Stimulated activated CD8-positive, alpha-beta memory T cell treated with anti-CD3 and anti-CD28 coated beads, Interleukin-7, amount 100 ng/mL, for 48 hours (primary cell): ENCODE measurements around the gene MCF2.
"Not testable (repeated sequence)": the region's sequence is repeated elsewhere in the genome, so short reads cannot be mapped to it uniquely, and the experiment has no call there.

Experiments
- DNase-seq, 2 donors: peaks; one replicate each; pipeline ENCODE4 v3.0.0-alpha.2; 2020; ENCODE audit warnings: low read depth in 1 of 2; ENCODE audit errors: extremely low read depth in 1 of 2

Gene MCF2, protein sequence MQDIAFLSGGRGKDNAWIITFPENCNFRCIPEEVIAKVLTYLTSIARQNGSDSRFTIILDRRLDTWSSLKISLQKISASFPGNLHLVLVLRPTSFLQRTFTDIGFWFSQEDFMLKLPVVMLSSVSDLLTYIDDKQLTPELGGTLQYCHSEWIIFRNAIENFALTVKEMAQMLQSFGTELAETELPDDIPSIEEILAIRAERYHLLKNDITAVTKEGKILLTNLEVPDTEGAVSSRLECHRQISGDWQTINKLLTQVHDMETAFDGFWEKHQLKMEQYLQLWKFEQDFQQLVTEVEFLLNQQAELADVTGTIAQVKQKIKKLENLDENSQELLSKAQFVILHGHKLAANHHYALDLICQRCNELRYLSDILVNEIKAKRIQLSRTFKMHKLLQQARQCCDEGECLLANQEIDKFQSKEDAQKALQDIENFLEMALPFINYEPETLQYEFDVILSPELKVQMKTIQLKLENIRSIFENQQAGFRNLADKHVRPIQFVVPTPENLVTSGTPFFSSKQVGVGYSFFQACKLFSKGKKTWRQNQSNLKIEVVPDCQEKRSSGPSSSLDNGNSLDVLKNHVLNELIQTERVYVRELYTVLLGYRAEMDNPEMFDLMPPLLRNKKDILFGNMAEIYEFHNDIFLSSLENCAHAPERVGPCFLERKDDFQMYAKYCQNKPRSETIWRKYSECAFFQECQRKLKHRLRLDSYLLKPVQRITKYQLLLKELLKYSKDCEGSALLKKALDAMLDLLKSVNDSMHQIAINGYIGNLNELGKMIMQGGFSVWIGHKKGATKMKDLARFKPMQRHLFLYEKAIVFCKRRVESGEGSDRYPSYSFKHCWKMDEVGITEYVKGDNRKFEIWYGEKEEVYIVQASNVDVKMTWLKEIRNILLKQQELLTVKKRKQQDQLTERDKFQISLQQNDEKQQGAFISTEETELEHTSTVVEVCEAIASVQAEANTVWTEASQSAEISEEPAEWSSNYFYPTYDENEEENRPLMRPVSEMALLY

DNA sequence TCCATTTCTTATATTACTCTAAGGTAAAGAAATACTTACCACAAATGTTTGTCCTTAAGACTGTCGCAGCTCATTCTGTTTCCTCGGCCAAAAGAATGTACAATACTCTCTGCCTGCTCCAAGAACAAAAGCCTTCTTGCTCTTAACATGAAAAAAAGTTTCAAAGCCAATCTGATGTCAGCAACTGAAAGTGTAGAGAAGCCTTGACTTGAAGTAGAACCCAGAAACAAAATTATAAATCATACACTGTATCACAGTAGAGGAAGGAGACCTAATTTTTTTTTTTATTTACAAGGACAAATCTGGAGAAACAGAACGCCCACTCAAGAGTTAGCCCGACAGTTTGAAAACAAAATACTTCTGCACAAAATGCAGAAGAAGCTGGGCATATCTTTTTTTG lies at the start of gene MCF2:
Gene MCF2 (minus strand): TSS at position 101 of the 400 bp plus-strand sequence. CDS start 56,423 bp downstream, outside the sequence.
- DNase-seq, result no peak

DNA sequence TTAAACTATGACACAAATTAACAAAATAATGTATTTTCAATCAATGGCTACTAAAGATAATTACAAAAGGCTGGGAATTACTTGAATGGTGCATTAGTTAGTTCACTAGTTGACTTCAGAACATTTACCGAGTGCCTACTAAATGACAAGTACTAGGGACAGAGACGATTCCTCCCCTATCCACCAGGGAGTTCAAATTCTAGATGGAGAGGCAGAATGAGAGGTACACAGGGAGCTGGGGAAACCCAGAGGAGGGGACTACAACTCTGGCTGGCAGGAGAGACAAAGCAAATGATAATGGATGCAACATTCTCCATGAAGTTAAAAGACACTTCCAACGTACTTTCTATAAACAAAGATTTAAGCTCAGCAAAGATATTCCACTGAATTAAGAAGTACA lies 43.1 kb upstream of the MCF2 start:
- no peak for DNase-seq

DNA sequence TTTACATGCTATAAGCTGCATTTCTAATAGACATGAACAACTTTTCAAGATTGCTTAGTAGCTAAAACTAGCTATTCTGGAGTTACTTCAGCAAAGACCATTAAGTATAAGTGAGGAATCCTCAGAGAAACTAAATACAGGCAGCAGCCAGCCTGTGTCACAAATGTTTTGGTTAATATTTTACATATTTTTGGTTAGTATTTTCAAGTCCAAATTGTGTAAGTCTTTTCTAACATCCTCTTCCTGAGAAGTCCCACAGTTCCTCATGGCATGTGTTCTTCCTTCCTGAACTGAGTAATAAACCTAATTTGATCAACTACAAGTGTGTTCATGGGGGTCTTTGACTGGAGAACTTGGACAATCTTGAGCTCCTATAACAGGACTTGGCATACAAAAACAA lies 42.4 kb upstream of the MCF2 start:
- no peak for DNase-seq

DNA sequence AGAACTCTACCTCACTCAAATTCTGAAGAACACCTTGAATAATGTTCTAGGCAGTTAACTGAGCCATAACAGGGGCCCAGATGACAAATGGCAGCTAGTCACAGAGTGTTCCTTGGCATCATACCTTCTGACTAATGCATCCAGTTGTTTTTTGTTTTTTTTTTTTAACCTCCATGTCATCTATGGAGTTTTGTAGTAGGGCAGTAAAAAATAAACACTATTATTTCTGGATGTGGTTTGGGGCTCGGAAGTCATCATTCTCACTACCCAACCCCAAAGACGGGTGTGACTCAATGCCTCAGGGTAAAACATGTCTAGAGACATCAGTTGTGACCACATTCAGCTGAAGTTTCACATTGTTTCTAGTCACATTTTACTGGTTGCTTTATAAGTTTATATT lies 31.2 kb upstream of the MCF2 start:
- peak in 1 of 2 donors; percentile 15 for DNase-seq

DNA sequence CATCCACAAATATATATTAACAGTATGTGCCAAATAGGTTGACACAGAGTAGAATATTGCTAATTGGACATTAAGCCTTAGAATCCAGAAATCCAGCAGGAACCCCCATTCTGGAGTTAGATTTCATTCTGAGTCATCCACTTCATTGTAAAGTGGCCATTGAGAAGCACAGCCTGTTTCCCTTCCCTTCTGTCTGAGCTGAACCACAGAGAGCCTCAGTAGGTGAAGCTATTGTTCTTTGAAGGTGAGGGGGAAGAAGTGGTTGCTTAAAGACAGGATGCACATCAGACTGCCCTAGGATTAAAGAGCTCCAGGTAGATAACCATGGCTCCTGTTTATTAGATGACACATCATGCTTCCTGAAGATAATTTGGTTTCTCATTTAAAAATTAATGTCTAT lies 30.6 kb upstream of the MCF2 start:
- DNase-seq, result no peak

DNA sequence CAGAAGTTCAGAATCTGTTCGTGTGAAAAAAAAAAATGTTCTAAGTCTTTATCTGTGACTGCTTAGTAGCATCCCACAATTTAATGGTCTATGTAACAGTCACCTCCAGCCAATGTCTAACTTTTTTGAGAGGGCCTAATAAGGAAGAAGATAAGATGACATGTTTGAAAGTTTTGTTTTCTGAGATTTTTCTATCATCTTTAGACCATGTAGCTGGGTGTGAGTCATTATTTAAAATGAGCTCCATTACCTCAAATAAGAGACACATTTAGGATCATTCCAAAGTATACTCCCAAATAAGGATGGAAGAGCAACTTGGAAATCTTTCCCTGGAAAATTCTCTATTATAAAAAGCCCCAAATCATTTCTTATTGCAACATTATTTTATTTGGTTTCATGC lies 28.2 kb upstream of the MCF2 start:
- DNase-seq, result no peak

DNA sequence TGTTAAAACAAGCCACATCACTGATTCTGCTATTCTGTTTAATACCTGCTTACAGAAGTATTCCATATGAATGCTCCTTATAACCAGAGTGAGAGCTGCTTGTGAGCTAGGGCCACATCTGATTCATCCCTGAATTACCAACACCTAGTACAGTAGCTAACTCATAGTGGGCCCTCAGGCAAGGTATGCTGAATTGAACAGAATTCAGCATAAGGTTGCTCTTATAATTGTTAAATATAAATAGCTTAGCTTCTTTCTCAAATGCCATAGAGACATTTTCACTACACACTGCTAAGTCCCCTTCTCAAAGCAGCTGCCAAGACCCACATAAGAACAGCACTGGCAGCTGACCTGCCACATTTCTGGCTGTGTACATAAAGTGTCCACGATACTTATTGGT lies 27.0 kb upstream of the MCF2 start:
- DNase-seq, result no peak

DNA sequence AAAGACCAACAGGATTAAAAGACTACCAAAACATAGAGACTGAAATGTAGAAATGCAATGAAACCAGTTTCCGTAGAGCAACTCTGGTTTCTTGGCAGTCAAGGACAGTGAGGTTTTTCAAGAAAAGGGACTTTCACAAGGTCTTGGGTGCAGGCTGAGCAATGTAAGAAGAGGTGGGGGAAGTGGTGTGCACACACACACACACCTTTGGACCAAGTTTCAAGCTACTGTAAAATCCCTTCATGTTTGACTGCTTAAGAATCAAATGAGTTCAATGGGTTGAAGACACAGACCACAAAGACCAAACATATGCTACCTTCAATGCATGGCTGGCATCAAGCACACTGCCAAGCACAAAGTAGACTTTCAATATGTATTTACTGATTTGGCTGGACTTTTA lies 17.8 kb upstream of the MCF2 start:
- DNase-seq, result no peak

DNA sequence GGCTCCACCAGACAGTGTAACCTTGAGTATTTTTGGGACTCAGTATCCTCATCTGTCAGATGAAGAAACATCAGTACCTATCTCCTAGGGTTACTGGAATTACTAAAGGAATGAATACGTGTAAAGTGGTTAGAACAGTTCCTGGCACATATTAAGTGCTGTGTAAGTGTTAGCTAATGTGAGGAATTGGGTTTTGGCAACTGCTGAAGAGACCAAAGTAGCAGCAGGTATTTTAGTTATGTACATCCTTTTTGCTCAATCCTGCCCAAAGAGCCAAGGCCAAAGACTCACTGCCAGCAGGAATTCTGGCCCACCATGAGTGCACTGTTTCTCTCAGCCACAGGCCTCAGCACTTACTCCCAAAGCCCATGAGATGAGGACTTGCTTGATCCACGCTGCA lies 16.7 kb upstream of the MCF2 start:
- DNase-seq, result no peak

DNA sequence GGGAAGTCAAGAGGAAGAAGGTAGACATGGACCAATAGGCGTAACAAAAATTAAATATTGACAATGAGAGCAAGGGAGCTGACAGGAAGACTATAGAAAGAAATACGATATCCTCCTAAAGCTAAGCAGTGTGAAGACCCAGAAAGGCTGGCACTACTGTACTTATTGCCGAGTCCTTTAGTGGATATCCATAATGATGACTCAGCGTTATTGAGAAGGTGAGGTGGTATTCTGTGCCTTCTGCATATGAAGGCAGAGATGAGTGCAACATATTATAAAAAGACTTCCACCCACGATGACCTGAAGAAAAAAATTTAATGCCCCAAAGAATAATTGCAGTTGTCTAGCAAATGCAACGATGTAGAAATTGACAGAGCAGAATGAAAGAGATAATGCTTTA lies 13.0 kb upstream of the MCF2 start:
- DNase-seq, result no peak

DNA sequence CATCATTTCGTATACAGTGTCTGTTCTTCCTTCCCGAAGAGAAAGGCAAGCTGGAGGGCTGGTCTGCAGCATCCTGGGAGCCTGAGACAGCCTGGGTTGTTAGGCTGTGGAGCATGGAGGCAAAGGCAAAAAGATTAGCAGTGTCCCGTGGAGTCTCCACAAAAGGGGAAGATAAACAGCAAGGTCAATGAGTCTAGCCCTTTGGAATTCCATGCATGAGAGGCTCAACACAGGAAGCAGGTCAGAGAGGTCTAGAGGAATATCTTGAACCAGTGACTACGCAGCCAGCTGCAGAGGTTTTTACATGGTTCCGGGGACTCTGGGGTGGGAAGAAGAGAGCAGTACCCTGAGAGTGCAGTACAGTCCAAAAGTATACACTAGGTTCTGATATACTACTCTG lies 12.2 kb upstream of the MCF2 start:
- no peak for DNase-seq

DNA sequence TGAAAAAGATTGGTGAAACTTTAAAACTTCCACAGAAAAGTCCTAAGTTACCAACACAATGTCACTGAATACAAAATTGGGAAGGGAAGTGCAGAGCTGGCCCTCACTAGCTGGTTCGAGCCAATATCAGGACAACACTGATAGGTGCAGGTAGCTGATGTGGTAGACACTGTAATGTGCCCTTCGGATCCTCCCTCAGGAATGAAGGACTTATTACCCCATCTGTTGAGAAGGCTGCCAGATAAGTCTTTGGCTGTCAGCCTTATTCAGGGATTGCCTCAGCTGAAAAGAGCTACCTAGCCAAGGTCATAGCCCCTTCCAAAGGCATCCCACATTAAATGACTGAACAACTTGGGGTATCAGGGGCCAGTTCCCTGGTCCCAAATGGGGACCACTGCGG lies 5.3 kb downstream of the MCF2 start:
- no peak for DNase-seq

DNA sequence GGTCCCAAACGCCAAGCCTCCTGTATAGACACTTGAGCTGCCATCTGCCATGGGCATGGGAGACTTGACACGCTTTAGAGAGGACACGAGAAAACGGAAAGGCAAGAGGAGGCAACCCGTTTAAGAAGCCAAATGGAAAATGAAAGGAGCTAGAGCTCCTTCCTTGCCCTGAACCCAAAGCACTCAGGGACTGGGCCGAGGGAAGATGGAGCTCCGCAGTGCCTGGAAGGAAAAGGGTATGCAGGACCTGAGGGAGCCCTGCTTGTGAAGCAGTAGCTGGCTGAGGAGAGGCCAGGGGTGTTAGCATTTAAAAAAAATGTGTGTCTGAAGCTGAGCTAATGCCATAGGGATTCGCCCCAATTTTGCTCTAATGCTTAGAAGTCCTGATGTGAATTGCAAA lies 15.1 kb downstream of the MCF2 start:
- no peak for DNase-seq

DNA sequence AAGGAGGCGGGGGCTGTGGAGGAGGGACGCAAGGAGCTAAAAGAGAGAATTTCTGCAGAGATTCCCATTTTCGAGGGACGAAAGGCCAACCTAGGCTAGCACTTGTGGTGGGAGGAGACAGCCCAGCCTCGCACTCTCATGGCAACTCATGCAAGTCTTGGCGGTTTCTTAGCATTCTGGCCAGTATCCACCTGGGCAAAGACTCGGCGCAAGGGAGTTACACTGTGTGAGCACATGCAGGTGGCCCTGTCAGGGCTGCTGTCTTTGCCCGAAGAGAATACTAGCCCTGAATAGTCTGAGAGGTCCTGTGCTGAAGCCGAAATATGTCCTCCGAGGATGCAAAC lies 15.5 kb downstream of the MCF2 start:
- no peak for DNase-seq

DNA sequence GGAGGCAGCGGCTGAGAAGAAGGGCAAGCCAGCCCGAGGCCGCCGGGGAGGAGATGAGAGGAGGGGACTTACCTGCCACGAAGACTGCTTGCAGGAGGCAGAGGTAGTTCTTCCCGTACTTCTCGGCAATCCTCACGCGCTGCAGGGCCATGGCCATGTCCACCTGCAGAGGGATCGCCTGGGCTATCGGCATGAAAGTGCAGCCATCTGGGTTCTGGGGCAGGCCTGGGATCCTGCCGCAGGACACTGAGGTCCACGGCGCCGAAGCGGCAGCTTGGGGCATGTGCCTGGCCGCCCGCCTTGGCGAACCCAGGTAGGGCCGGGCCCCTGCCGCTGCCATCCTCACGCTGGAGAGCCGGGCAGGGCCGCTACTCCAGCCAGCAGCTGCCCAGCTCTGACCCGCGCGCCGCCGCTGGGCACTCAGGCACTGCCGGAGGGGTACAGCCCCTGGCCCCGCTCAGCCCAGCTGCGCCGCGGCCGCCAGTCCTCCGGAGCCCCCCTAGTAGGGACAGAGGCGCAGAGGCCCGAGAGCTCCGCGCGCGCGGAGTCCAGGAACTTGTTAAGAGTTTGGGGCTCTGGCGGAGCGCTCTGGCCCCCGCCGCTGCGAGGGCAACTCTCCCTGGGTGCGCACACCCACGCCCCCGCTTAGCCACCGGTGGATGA lies 16.0 kb downstream of the MCF2 start:
- no peak for DNase-seq

DNA sequence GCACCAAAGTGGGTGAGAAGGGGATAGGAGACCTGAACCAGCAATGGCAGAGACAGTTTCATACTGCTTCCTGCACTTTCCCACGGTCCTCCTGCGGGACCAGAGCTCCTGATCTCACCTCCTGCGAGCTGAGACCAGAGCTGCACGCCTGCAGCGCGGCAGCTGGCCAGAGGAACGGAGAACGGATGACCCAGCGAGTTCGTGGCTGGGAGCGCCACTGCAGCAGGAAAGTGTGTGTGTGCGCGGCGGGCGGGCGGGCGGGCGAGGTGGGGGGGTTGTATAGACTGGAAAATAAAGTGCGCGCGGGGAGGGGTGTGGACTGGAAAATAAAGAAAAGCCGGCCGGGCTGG lies 16.5 kb downstream of the MCF2 start:
- DNase-seq, result no peak

DNA sequence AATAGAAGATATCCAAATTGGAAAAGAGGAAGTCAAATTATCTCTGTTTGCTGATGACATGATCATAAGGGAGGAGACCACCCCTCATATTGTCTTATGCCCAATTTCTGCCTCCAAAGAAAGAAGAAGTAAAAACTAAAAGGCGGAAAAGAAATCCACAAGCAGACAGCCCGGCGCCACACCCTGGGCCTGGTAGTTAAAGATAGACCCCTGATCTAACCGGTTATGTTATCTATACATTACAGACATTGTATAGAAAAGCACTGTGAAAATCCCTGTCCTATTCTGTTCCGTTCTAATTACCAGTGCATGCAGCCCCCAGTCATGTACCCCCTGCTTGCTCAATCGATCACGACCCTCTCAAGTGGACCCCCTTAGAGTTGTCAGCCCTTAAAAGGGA lies 22.8 kb downstream of the MCF2 start:
- DNase-seq, result not testable (repeated sequence)

DNA sequence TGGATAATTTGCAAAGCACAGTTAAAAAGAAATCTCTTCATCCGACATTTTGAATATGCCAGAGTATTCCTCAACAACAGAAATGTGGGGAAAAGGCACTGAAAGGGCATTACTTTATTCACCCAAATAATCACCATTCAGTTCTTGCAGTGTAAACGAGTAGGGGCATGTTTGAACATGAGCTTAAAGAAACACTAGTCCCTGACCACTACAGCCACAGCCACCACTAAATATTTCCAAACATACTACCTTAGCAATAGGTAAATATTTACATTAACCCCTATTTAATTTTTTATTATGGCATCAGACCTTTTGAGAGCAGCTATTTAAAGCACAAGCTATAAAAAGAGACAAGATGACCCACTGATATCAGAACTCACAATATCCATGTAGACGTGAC lies 27.6 kb downstream of the MCF2 start:
- DNase-seq, result no peak

DNA sequence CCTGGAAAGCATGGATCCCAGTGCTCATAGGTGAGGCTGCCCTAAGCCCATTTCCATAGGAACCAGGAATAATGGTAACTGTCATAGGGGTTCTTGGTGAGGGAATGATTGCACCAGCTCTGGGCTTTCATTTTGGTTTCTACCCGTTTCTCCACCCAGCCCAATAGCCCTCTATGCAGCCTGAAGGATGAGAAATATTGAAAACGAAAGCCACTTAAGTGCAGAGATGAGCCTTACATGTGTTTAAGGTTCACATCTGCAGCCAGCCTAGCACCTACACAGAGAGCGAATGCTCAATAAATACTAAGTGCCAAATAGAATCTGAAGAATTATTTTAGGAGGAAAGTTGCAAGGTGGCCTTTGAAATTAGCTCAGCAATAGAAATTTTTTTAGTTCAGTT lies 60.4 kb downstream of the MCF2 start:
- no peak for DNase-seq

DNA sequence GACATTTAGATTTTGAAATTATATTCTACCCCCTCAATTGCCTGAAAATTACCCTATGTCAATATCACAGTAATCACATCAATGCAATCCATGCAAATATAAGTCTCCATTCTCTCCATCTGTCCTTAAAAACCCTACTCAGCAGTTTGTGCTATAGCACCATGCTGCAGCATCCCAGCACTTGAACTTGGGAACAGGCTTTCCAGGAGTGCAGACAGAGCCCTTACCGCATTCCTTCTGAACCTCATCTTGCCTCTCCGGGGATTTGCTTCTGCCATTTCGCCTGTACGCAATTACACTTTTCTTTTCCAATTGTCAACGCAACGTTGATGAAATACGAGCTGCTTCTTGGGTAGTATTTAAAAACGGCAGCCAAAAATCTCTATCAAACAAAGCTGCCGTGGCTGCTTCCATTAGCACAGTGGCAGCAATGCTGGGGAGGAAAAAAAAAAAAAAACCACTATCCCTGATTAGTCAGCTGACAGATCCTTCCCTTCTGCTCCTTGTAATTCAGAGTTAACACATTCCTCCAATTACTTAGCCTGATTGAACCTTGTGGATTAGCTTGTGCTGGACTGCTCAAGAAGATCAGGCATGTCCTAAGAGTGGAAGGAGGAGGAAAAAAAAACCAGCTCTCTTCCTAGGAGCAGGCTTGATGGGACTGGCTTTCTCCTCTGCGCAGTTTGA lies 65.6 kb downstream of the MCF2 start:
- DNase-seq, result no peak

DNA sequence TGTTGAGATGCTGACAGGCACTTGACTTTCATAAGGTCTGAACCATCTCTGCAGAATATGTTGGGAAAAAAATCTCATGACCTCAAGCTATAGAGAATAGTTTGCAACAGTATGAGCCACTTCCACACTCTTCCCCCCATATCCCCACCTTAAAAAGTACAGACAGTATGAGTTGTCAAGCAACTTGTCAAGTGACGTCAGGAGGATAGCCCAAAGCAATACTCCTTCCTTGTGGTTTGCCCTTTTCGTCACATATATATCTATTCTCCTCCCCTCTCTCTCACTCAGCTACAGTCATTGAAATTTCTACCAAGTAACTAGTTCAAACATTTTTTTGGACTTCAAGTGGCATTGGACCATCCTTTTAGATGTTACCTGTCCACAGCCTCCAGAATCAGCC lies 67.7 kb downstream of the MCF2 start:
- DNase-seq, result no peak
